HEK293T (cell line): Measurements from ENCODE around the gene IQCN.
"Not testable (repeated sequence)": the region's sequence is repeated elsewhere in the genome, so short reads cannot be mapped to it uniquely, and the experiment has no call there.

Experiments used
- CTCF ChIA-PET: fragments of 350-600 bp; formaldehyde crosslinking; extraction: SDS; loops from one replicate; lab custom pipeline; 2021; ENCODE audit warnings: antibody characterized with exemption, inconsistent platforms; lab: Yijun Ruan, JAX
- POLR2A ChIA-PET: fragments of 350-600 bp; formaldehyde crosslinking; extraction: SDS; loops from one replicate; lab custom pipeline; 2020; ENCODE audit warnings: antibody characterized with exemption, inconsistent platforms; lab: Yijun Ruan, JAX
- DNase-seq: peaks from one replicate; pipeline ENCODE4 v3.0.0; 2012; ENCODE audit warnings: mixed read lengths; ENCODE audit errors: extremely low spot score
- ARNT ChIP-seq: fragments of 450-650 bp; IDR thresholded peaks from 2 replicates; pipeline ENCODE4 v1.6.1; 2017; ENCODE audit warnings: mild to moderate bottlenecking
- BHLHE40 ChIP-seq: fragments of 450-650 bp; IDR thresholded peaks from 2 replicates; pipeline ENCODE4 v1.6.1; 2016; ENCODE audit warnings: mild to moderate bottlenecking, moderate library complexity, borderline replicate concordance
- CTBP1 ChIP-seq: fragments of 450-650 bp; IDR thresholded peaks from 2 replicates; pipeline ENCODE4 v1.6.1; 2016; ENCODE audit warnings: borderline replicate concordance
- ELF4 ChIP-seq: fragments of 450-650 bp; IDR thresholded peaks from 2 replicates; pipeline ENCODE4 v1.6.1; 2017; ENCODE audit warnings: antibody characterized with exemption
- FOXA1 ChIP-seq: fragments of 450-650 bp; IDR thresholded peaks from 2 replicates; pipeline ENCODE4 v1.6.1; 2016; ENCODE audit warnings: mild to moderate bottlenecking
- FOXK2 ChIP-seq: fragments of 450-650 bp; IDR thresholded peaks from 2 replicates; pipeline ENCODE4 v1.6.1; 2016; ENCODE audit warnings: mild to moderate bottlenecking
- FOXM1 ChIP-seq: fragments of 450-650 bp; IDR thresholded peaks from 2 replicates; pipeline ENCODE4 v1.6.1; 2017; ENCODE audit warnings: mild to moderate bottlenecking, borderline replicate concordance
- HDGF ChIP-seq: fragments of 450-650 bp; IDR thresholded peaks from 2 replicates; pipeline ENCODE4 v1.6.1; 2017; ENCODE audit warnings: antibody characterized with exemption, borderline replicate concordance
- L3MBTL2 ChIP-seq: fragments of 450-650 bp; conservative IDR thresholded peaks from 2 replicates; pipeline ENCODE4 v1.6.1; 2016; ENCODE audit warnings: mild to moderate bottlenecking
- LEF1 ChIP-seq: fragments of 450-650 bp; IDR thresholded peaks from 2 replicates; pipeline ENCODE4 v1.6.1; 2017; ENCODE audit warnings: mild to moderate bottlenecking, borderline replicate concordance
- NFRKB ChIP-seq: fragments of 450-650 bp; IDR thresholded peaks from 2 replicates; pipeline ENCODE4 v1.6.1; 2016; ENCODE audit warnings: mild to moderate bottlenecking, moderate library complexity
- SP1 ChIP-seq: fragments of 450-650 bp; IDR thresholded peaks from 2 replicates; pipeline ENCODE4 v1.6.1; 2017
- SUZ12 ChIP-seq: fragments of 450-650 bp; IDR thresholded peaks from 2 replicates; pipeline ENCODE4 v1.6.1; 2016; ENCODE audit warnings: mild to moderate bottlenecking
- TARDBP ChIP-seq: fragments of 450-650 bp; IDR thresholded peaks from 2 replicates; pipeline ENCODE4 v1.6.1; 2016
- ZNF384 ChIP-seq: fragments of 450-650 bp; IDR thresholded peaks from 2 replicates; pipeline ENCODE4 v1.6.1; 2016
- TF ChIP-seq, protein P1 (sequence below): fragments of 450-650 bp; IDR thresholded peaks from 2 replicates; pipeline ENCODE4 v1.6.1; 2016

Gene IQCN

DNA sequence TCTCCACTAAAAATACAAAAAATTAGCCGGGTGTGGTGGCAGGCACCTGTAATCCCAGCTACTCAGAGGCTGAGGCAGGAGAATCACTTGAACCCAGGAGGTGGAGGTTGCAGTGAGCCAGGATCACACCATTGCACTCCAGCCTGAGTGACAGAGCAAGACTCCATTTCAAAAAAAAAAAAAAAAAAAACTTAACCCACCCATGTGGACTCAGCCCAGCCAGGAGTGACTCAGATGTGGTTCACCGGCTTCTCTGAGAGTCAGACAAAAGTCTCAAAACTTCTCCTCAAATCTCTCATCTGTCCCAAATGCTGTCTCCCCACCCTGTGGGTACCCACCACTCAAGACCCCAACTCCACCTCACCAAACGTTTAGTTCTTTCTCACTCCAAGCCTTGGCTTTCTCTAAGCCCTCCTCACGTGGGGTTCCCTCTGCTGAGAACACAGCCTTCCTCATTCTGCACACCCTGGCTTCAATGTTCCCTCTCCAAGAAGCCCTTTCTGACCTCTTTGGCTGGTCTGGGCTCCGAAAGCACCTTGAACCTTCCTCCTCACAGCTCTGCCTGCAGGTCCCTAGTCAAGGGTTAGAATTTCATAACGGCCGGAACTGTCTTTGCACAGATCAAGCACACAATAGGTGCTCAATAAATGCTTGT is 59.3 kb downstream of the IQCN start:
- TF ChIP-seq FOXM1 (no peak), HDGF (no peak), FOXA1 (no peak), FOXK2 (no peak), TARDBP (no peak), ARNT (no peak), ZNF384 (no peak), CTBP1 (no peak), ELF4 (no peak), LEF1 (no peak), SP1 (no peak), L3MBTL2 (no peak), BHLHE40 (no peak)
- TF ChIP-seq, protein P1, sequence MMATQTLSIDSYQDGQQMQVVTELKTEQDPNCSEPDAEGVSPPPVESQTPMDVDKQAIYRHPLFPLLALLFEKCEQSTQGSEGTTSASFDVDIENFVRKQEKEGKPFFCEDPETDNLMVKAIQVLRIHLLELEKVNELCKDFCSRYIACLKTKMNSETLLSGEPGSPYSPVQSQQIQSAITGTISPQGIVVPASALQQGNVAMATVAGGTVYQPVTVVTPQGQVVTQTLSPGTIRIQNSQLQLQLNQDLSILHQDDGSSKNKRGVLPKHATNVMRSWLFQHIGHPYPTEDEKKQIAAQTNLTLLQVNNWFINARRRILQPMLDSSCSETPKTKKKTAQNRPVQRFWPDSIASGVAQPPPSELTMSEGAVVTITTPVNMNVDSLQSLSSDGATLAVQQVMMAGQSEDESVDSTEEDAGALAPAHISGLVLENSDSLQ, result no peak
- POLR2A ChIA-PET, result interaction anchor here (1.0 kb wide), 1 partner anchor 22 kb away, joined by 4 read pairs; the partner anchor contains the start of gene MPV17L2
- no peak for DNase-seq
- CTCF ChIA-PET, result interaction anchor here (1.0 kb wide), 1 partner anchor 37 kb away, joined by 3 read pairs; no protein-coding TSS in a partner anchor

DNA sequence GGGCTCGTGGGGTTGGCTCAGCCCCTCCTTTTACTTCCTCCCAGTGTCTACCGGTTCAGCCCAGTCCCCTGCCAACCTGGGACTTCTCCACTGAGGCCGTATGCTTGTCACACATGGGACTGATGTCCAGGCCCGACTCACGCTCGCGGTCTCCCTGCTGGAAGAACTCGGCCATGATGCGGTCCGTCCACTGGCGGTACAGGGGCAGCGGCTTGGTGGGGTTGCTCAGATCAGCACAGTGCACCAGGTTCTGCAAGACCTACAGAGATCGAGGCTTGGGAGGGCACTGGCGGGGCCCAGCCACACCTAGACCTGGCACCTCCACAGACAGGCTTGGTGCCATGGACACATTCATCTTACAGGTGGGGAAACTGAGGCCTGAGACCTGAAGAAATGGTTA is 62.6 kb downstream of the IQCN start:
- TF ChIP-seq ELF4 (no peak), LEF1 (no peak), HDGF (no peak), FOXA1 (no peak), NFRKB (no peak), TARDBP (no peak), SUZ12 (no peak), SP1 (no peak)
- ChIA-PET POLR2A (no interaction called here), CTCF (no interaction called here)
- DNase-seq, result no peak

DNA sequence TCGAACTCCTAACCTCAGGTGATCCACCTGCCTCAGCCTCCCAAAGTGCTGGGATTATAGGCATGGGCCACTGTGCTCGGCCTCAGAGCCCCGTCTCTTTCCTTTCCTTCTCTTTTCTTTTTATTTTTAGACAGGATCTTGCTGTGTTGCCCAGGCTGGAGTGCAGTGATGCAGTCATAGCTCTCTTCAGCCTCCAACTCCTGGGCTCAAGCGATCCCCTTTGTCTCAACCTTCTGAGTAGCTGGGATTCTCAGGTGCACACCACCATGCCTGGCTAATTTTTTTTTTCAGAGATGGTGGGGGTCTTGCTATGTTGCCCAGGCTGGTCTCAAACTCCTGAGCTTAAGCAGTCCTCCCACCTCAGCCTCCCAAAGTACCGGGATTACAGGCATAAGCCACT is 64.3 kb downstream of the IQCN start:
- ChIA-PET POLR2A (interaction anchor here (1.1 to 2.2 kb wide), 3 partner anchors 14 to 72 kb away, joined by 3 to 6 read pairs (median 5); partner anchors contain the start of genes JUND and MPV17L2), CTCF (interaction anchor here (1.4 to 1.6 kb wide), 2 partner anchors 42 to 119 kb away, joined by 3 to 4 read pairs; no protein-coding TSS in a partner anchor)
- DNase-seq, result not testable (repeated sequence)

DNA sequence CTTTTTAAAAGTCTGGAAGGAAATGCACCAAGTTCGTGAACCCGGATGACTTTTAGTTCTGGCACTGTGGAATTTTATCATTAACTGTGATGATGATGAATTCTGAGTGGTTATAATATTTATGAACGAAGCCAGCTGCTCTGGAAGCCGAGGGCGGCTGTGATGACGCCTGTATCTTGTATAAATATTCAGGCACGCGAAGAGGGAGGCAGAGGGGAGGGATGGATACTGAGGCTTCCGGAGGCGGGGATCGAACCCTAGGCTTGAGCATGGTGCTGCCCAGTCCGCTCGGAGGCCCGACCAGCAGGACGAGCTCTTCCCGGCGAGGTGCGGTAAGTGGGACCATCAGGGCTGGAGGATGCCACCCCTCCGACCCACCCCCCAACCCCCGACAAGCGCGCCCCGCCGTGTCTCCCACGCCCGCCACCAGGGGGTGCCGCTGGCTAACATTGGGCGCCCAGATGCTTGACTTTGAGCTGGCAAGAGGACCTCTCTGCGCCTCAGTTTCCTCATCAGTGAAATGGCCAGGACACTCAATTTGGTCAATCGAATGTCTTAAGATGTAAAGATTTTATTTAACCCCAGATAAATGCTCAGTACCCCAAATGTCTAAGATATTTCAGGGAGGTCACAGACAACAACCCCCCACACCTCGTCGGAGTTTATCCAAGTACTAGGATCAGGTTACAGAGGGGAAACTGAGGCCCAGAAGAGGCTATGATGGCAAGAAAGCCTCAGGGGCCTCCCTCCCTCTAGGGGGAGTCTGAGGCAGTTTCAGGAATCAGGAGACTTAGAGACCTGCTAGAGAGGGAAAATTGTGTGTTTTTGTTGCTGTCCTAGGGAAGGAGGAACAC is 65.9 kb downstream of the IQCN start:
- peak; percentile 53 for DNase-seq

More for the DNA sequence above, 65.9 kb downstream of the IQCN start:
- ChIA-PET CTCF (interaction anchor here (0.5 to 1.9 kb wide), 10 partner anchors 8 to 74 kb away, joined by 3 to 18 read pairs (median 4); no protein-coding TSS in a partner anchor), POLR2A (interaction anchor here (1.2 to 1.3 kb wide), 2 partner anchors 15 to 73 kb away, joined by 4 to 7 read pairs; partner anchors contain the start of genes JUND and MPV17L2)
- TF ChIP-seq SUZ12, result no peak
- TF ChIP-seq ARNT, result no peak
- no peak for TF ChIP-seq NFRKB
- no peak for TF ChIP-seq CTBP1
- TF ChIP-seq HDGF, result no peak
- no peak for TF ChIP-seq TARDBP
